HFF-Myc (cell line): ENCODE data around the gene GAS2L3.
A peak's percentile ranks its signal among the peaks of the same experiment; 100 is the strongest.
"Not testable (repeated sequence)": the region's sequence is repeated elsewhere in the genome, so short reads cannot be mapped to it uniquely, and the experiment has no call there.

Experiments used
- DNase-seq: peaks from one replicate; pipeline ENCODE4 v3.0.0-alpha.2; 2011; ENCODE audit warnings: low read depth; ENCODE audit errors: extremely low read depth
- H3K4me3 ChIP-seq: replicated peaks from 2 replicates; pipeline ENCODE4 v1.5.1; 2011; ENCODE audit warnings: low read depth, mild to moderate bottlenecking, control low read depth, low read length
- TF ChIP-seq, protein P1 (sequence below): IDR thresholded peaks from 2 replicates; pipeline ENCODE4 v1.5.1; 2012; ENCODE audit warnings: mild to moderate bottlenecking, low read depth, low read length, control low read depth; ENCODE audit errors: missing control alignments

The GAS2L3 gene

DNA sequence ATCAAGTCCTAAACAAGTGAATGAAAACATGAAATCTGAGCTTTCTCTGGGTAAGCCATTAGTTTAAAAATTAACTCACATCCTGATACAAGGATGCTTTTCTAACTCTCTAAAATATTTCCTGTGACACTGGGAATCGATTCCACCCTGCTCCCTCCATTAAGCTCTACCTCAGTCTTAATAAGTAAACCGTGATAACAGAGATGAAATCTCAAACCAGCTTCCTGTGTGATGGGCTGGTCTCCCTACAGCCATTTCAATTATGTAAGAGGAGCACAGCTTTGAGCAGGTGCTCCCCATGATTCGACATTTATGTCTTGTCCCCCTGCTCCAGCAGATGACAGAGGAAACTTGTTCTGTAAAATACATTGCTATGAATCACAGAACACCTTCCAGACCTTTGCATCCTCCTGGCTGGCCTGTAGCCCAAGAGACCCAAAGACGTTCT is 59.0 kb downstream of the GAS2L3 start:
- no peak for DNase-seq
- TF ChIP-seq, protein P1, sequence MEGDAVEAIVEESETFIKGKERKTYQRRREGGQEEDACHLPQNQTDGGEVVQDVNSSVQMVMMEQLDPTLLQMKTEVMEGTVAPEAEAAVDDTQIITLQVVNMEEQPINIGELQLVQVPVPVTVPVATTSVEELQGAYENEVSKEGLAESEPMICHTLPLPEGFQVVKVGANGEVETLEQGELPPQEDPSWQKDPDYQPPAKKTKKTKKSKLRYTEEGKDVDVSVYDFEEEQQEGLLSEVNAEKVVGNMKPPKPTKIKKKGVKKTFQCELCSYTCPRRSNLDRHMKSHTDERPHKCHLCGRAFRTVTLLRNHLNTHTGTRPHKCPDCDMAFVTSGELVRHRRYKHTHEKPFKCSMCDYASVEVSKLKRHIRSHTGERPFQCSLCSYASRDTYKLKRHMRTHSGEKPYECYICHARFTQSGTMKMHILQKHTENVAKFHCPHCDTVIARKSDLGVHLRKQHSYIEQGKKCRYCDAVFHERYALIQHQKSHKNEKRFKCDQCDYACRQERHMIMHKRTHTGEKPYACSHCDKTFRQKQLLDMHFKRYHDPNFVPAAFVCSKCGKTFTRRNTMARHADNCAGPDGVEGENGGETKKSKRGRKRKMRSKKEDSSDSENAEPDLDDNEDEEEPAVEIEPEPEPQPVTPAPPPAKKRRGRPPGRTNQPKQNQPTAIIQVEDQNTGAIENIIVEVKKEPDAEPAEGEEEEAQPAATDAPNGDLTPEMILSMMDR, result no peak
- H3K4me3 ChIP-seq, result no peak overlapping the region

GRCh38 chr12:100633082-100633785 is 59.8 kb downstream of the GAS2L3 start:
- not testable (repeated sequence) for H3K4me3 ChIP-seq, DNase-seq

GRCh38 chr12:100643246-100643645 is 69.8 kb downstream of the GAS2L3 start:
- DNase-seq, result no peak
- no peak overlapping the region for H3K4me3 ChIP-seq
- TF ChIP-seq, protein P1, result no peak

- no peak overlapping the region for H3K4me3 ChIP-seq
- TF ChIP-seq, protein P1, result no peak
- no peak for DNase-seq
These were observed 73.4 kb downstream of the GAS2L3 start for GRCh38 chr12:100646896-100647295.

- TF ChIP-seq, protein P1, result peak; percentile 39
- DNase-seq, result no peak
- H3K4me3 ChIP-seq, result no peak overlapping the region
These were observed 77.6 kb downstream of the GAS2L3 start for GRCh38 chr12:100651108-100651507.

GRCh38 chr12:100651694-100652093 is 78.2 kb downstream of the GAS2L3 start:
- no peak for DNase-seq
- TF ChIP-seq, protein P1, result no peak
- no peak overlapping the region for H3K4me3 ChIP-seq

GRCh38 chr12:100652488-100652887 is 79.0 kb downstream of the GAS2L3 start:
- no peak for DNase-seq
- TF ChIP-seq, protein P1, result no peak

More at GRCh38 chr12:100652488-100652887, 79.0 kb downstream of the GAS2L3 start:
- no peak overlapping the region for H3K4me3 ChIP-seq
